Right renal cortex interstitium (tissue), 3 donors: ENCODE measurements around the gene UNC93A. TPM values are rescaled to one million over a fixed set of nuclear protein-coding genes. Genes with fewer than 3 reads are reported as not detected.

Source experiments
- polyA plus RNA-seq, 3 donors: library from polyadenylated mRNA; unstranded; fragments of 120-200 nt; gene quantifications; one replicate each; pipeline ENCODE4 v1.2.1, GENCODE V29; 2013; ENCODE audit not compliant: insufficient read length in 3 of 3

Gene UNC93A
- polyA plus RNA-seq, 3 donors = 4.1 to 8.1 (median 6.5) TPM

Other genes with a start within 250 kb of the UNC93A start
- under 1 TPM in 1 of 3 donors, not detected in 2; 0.12 TPM for gene CCR6, start 168.2 kb upstream of the UNC93A start, polyA plus RNA-seq
- not detected for gene GPR31, start 133.3 kb upstream of the UNC93A start, polyA plus RNA-seq
- 1 to 10 TPM in 1 of 3 donors, under 1 TPM in 2; 0.51 to 1.1 (median 0.64) TPM for gene TTLL2, start 33.8 kb downstream of the UNC93A start, polyA plus RNA-seq